ENCODE measurements around the gene VPS52. TPM values are rescaled to one million over a fixed set of nuclear protein-coding genes. Genes with fewer than 3 reads are reported as not detected.

Gene VPS52
- total and polyA plus RNA-seq, 9 of the 15 experiments (the other 6 are each of a cell fraction or from before 2014, with no cell fraction given): 24.4 to 103 (median 40.2) TPM

DNA sequence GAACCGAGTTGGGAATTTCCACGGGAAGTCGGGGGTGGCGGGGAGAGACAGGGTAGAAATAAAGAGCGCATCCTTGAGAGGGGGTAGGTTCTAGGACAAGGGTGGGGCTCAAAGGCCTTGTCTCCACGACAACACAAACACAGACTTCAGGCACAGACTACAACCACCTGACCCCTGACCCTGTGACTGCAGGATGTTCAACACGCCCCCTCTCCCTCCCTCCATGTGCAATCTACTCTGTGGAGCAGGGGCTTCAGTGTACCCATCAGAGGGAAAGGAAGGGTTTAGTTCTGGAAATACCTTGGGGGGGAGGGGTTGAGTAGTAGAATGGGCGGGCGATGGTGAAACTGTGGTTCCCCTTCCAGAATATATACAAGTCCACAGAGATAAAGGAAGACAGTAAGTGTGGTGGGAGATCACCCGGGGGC is 42.9 kb upstream of the VPS52 start:
- Histone ChIP-seq H2AFZ (ENCODE audit: low read depth, low read length) (peak overlapping the region; percentile 86), H3K4me2 (ENCODE audit: insufficient read depth, low read length) (peak overlapping the region; percentile 95), H3K36me3 (ENCODE audit: control insufficient read depth, insufficient read depth, low read length) (peaks cover 38% of the 10 kb centered on the region), H3K9ac (ENCODE audit: insufficient read depth in 1 of 2, low read depth in 2 of 2, low read length in 2 of 2) (peak overlapping the region; percentile 63 to 84; a peak in 3 of 4 replicates), H4K20me1 (replicated peaks; ENCODE audit: control insufficient read depth, insufficient read depth, low read length) (peaks cover 7% of the 10 kb centered on the region; the same call in 1 of the 2 replicates), H3K27ac (ENCODE audit: extremely low read depth, low read depth, low read length) (peak overlapping the region; percentile 90), H3K4me1 (replicated peaks in 1 of 2; ENCODE audit: control insufficient read depth in 2 of 2, insufficient read depth in 2 of 2, low read length in 2 of 2) (peaks cover 41 to 59% of the 10 kb centered on the region in 2 experiments), H3K4me3 (peak overlapping the region; percentile 68), H3K9me1 (ENCODE audit: control insufficient read depth, insufficient read depth, low read length) (no peaks in the 10 kb centered on the region), H3K9me3 (replicated peaks; ENCODE audit: control insufficient read depth, insufficient read depth, low read depth, low read length) (no peaks in the 10 kb centered on the region), H3K79me2 (ENCODE audit: control insufficient read depth, insufficient read depth, low read length) (peaks cover 51% of the 10 kb centered on the region), H3K27me3 (ENCODE audit: control insufficient read depth in 2 of 2, insufficient read depth in 2 of 2, low read length in 2 of 2) (no peaks in the 10 kb centered on the region)
- in situ Hi-C loops (cut with MboI) (no loop called here), intact Hi-C loops (cut with micrococcal nuclease) (no loop called here)
- WGBS (ENCODE audit: insufficient coverage, low coverage, missing lambda C conversion rate): under 1% methylated on average over 8 of the region's 10 CpGs
- ATAC-seq: peak; percentile 61
- peak; percentile 87 for FAIRE-seq
- peak; percentile 60 to 92 (median 71) for DNase-seq (ENCODE audit: extremely low read depth in 1 of 4, low spot score in 3 of 4)
- ChIA-PET CTCF (ENCODE audit: low intra/inter-chr PET ratio) (interaction anchor here (0.6 kb wide), 1 partner anchor 11 kb away, joined by 3 read pairs; no protein-coding TSS in a partner anchor), POLR2A (no interaction called here)
- BruUV-seq (replicated peaks): no TSS peak
- TF ChIP-seq POLR2A (conservative IDR thresholded peaks at IDR 0.05) (no peak; the same call in none of the 2 replicates), CAMTA2 (CRISPR knock-in tag; conservative IDR thresholded peaks at IDR 0.05) (peak; percentile 91; the same call in 1 of the 2 replicates), PCBP2 (IDR thresholded peaks at IDR 0.05; ENCODE audit: low read depth, low read length, poor library complexity, severe bottlenecking) (no peak), ZNF76 (CRISPR knock-in tag; IDR thresholded peaks at IDR 0.05; ENCODE audit: borderline replicate concordance) (no peak), ZNF584 (CRISPR knock-in tag; IDR thresholded peaks at IDR 0.05; ENCODE audit: low read depth) (no peak), ZNF778 (CRISPR knock-in tag; IDR thresholded peaks at IDR 0.05) (no peak), CCAR2 (IDR thresholded peaks at IDR 0.05; ENCODE audit: low read depth, low read length) (no peak), SREBF1 (IDR thresholded peaks at IDR 0.05; ENCODE audit: borderline replicate concordance, low read depth, low read length) (no peak)
- TF ChIP-seq, protein P1, sequence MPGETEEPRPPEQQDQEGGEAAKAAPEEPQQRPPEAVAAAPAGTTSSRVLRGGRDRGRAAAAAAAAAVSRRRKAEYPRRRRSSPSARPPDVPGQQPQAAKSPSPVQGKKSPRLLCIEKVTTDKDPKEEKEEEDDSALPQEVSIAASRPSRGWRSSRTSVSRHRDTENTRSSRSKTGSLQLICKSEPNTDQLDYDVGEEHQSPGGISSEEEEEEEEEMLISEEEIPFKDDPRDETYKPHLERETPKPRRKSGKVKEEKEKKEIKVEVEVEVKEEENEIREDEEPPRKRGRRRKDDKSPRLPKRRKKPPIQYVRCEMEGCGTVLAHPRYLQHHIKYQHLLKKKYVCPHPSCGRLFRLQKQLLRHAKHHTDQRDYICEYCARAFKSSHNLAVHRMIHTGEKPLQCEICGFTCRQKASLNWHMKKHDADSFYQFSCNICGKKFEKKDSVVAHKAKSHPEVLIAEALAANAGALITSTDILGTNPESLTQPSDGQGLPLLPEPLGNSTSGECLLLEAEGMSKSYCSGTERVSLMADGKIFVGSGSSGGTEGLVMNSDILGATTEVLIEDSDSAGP (CRISPR knock-in tag; IDR thresholded peaks at IDR 0.05): no peak
- TF ChIP-seq, protein P2, sequence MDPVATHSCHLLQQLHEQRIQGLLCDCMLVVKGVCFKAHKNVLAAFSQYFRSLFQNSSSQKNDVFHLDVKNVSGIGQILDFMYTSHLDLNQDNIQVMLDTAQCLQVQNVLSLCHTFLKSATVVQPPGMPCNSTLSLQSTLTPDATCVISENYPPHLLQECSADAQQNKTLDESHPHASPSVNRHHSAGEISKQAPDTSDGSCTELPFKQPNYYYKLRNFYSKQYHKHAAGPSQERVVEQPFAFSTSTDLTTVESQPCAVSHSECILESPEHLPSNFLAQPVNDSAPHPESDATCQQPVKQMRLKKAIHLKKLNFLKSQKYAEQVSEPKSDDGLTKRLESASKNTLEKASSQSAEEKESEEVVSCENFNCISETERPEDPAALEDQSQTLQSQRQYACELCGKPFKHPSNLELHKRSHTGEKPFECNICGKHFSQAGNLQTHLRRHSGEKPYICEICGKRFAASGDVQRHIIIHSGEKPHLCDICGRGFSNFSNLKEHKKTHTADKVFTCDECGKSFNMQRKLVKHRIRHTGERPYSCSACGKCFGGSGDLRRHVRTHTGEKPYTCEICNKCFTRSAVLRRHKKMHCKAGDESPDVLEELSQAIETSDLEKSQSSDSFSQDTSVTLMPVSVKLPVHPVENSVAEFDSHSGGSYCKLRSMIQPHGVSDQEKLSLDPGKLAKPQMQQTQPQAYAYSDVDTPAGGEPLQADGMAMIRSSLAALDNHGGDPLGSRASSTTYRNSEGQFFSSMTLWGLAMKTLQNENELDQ (CRISPR knock-in tag; IDR thresholded peaks at IDR 0.05; ENCODE audit: borderline replicate concordance): 0 out of 2 replicates have a peak, but pooled peaks have one; percentile 67
- TF ChIP-seq, protein P3, sequence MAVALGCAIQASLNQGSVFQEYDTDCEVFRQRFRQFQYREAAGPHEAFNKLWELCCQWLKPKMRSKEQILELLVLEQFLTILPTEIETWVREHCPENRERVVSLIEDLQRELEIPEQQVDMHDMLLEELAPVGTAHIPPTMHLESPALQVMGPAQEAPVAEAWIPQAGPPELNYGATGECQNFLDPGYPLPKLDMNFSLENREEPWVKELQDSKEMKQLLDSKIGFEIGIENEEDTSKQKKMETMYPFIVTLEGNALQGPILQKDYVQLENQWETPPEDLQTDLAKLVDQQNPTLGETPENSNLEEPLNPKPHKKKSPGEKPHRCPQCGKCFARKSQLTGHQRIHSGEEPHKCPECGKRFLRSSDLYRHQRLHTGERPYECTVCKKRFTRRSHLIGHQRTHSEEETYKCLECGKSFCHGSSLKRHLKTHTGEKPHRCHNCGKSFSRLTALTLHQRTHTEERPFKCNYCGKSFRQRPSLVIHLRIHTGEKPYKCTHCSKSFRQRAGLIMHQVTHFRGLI (CRISPR knock-in tag; IDR thresholded peaks at IDR 0.05): no peak
- TF ChIP-seq, protein P4, sequence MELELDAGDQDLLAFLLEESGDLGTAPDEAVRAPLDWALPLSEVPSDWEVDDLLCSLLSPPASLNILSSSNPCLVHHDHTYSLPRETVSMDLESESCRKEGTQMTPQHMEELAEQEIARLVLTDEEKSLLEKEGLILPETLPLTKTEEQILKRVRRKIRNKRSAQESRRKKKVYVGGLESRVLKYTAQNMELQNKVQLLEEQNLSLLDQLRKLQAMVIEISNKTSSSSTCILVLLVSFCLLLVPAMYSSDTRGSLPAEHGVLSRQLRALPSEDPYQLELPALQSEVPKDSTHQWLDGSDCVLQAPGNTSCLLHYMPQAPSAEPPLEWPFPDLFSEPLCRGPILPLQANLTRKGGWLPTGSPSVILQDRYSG (tag; conservative IDR thresholded peaks at IDR 0.05; ENCODE audit: low read depth): no peak
- TF ChIP-seq, protein P5, sequence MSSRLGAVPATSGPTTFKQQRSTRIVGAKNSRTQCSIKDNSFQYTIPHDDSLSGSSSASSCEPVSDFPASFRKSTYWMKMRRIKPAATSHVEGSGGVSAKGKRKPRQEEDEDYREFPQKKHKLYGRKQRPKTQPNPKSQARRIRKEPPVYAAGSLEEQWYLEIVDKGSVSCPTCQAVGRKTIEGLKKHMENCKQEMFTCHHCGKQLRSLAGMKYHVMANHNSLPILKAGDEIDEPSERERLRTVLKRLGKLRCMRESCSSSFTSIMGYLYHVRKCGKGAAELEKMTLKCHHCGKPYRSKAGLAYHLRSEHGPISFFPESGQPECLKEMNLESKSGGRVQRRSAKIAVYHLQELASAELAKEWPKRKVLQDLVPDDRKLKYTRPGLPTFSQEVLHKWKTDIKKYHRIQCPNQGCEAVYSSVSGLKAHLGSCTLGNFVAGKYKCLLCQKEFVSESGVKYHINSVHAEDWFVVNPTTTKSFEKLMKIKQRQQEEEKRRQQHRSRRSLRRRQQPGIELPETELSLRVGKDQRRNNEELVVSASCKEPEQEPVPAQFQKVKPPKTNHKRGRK (tag; IDR thresholded peaks at IDR 0.05): no peak
